GM03348 (cell line): ENCODE measurements around the gene ZBTB37.
"Not testable (repeated sequence)": the region's sequence is repeated elsewhere in the genome, so short reads cannot be mapped to it uniquely, and the experiment has no call there.

Experiments used
- DNase-seq: peaks from one replicate; pipeline ENCODE4 v3.0.0; 2012; ENCODE audit warnings: low spot score

Gene ZBTB37

GRCh38 chr1:173914366-173914871 lies 46.2 kb downstream of the ZBTB37 start:
- peak; percentile 27 for DNase-seq

DNA sequence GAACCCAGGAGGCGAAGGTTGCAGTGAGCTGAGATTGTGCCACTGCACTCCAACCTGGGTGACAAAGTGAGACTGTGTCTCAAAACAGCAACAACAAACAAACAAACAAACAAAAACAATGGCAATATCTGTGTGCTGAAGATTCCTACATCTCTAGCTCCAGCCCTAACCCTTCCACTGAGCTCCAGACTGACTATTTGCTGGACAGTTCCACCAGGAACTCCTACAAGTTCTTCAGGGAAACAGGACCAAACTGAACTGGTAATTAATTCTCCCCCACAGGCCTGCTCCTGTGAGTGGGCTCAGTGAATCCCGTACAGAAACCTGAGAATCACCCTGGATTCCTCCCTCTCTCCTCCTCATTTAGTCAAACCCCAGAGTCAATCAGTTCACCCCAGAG lies 47.4 kb downstream of the ZBTB37 start:
- DNase-seq, result no peak

- no peak for DNase-seq
Observed at GRCh38 chr1:173916667-173917066, 48.5 kb downstream of the ZBTB37 start.

- no peak for DNase-seq
Observed at GRCh38 chr1:173917149-173917548, 49.0 kb downstream of the ZBTB37 start, which contains the start of gene SERPINC1. TSS of gene SERPINC1 (minus strand) at chr1:173917327. CDS start at chr1:173917259, 68 bp downstream.

DNA sequence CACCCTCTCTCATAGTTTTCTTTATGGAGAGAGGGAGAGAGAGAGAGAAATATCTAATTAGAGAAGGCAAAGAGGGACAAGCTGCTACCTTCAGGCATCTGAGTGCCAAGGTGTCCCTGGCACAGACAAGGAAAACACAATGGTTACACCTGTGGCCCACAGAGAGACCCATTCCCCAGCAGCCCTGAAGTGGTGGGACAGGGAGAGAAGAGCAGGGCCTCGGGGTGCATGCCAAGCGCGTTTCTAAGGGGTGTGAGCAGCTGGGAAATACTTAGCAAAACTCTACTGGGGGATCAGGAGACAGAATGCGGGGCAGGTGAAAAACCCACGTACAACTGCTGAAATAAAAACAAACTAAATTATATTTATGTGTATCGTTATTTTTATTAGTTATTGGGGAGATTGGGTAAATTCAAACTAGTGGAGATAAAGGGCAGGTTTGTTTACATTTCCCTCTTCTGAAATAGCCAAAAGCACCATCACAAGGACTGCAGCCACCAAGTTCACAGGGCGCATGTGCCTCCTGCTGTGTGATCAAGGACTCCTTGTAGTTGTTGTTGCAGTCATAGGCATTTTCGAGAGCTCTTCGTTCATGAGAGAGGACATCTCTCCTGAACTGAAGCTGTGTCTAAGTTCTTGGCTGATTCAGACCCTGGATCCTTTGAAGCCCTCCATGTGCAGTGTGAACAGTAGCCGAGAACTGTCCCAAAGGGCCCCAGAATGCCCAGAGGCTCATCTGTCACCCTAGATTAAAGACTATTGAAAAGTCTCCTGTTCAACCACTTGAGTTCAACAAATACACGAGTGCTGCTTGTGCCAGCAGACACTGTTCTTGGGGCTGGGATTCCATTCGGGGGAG lies 49.7 kb downstream of the ZBTB37 start:
- no peak for DNase-seq

DNA sequence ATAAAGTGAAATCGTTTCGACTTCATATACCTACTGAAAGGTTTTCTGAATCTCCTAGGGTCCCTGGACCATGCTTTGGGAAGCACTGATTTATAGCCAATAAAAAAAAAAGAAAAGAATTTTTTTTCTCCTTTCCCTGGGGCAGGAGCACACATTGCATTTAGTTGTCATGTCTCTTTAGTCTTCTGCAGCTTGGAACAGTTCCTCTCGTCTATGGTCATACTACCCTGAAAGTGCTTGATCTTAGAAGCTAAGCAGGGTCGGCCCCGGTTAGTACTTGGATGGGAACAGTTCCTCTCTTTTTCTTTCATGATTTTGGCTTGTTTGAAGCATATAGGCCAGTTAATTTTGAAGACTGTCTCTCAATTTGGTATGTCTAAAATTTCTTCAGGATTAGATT lies 52.7 kb downstream of the ZBTB37 start:
- no peak for DNase-seq

- no peak for DNase-seq
Observed at GRCh38 chr1:173925306-173926242, 57.4 kb downstream of the ZBTB37 start.

GRCh38 chr1:173930541-173930940 lies 62.4 kb downstream of the ZBTB37 start:
- not testable (repeated sequence) for DNase-seq

GRCh38 chr1:173934440-173934839 lies 66.3 kb downstream of the ZBTB37 start:
- no peak for DNase-seq

- DNase-seq, result no peak
Observed at GRCh38 chr1:173937062-173937461, 68.9 kb downstream of the ZBTB37 start.

GRCh38 chr1:173946380-173946921 lies 78.3 kb downstream of the ZBTB37 start:
- DNase-seq, result no peak

DNA sequence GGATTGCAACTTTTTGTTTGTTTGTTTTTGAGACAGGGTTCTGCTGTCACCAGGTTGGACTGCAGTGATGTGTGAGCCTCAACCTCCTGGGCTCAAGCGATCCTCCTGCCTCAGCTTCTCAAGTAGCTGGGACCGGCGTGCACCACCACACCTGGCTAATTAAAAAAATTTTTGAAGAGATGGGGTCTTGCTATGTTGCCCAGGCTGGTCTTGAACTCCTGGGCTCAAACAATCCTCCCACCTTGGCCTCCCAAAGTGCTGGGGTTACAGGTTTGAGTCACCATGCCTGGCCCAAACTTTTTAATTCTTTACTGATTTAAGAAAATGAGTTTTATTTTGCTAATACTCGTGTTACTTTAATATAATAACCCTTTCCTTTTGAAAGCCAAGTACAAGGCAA lies 80.4 kb downstream of the ZBTB37 start:
- DNase-seq, result no peak
